H1 (cell line): ENCODE results near the gene TBX15. TPM values are rescaled to one million over a fixed set of nuclear protein-coding genes. Genes with fewer than 3 reads are reported as not detected.

Source experiments
- CHD1 ChIP-seq: IDR thresholded peaks from 2 replicates; pipeline ENCODE4 v1.6.1; 2012; ENCODE audit warnings: low read depth, low read length, improper control_type of control experiment
- JUN ChIP-seq: IDR thresholded peaks from 2 replicates; pipeline ENCODE4 v1.6.1; 2011; ENCODE audit warnings: low read depth, mild to moderate bottlenecking, improper control_type of control experiment, low read length
- JUND ChIP-seq: IDR thresholded peaks from 2 replicates; pipeline ENCODE4 v1.6.1; 2011; ENCODE audit warnings: mild to moderate bottlenecking, improper control_type of control experiment, low read length
- KDM1A ChIP-seq: fragments of 200-600, 300-600 bp; sonication (generic); IDR thresholded peaks from 2 replicates; pipeline ENCODE4 v1.7.1; 2016; ENCODE audit warnings: mild to moderate bottlenecking, low read length, borderline replicate concordance
- RFX5 ChIP-seq: IDR thresholded peaks from 2 replicates; pipeline ENCODE4 v1.6.1; 2011; ENCODE audit warnings: low read depth, low read length, improper control_type of control experiment, borderline replicate concordance
- SIRT6 ChIP-seq: IDR thresholded peaks from one replicate; pipeline ENCODE4 v1.7.1; 2012; ENCODE audit warnings: low read length, inconsistent platforms
- polyA plus RNA-seq, 7 experiments: library from polyadenylated mRNA; depleted of rRNA in 3 of 7; stranded (reverse) in 5 of 7; unstranded in 2 of 7; fragments of >200 nt in 5 of 7; fragments of 200-250 nt in 2 of 7; gene quantifications; 1 replicate in 5 of 7; 2 replicates in 1 of 7; 4 replicates in 1 of 7; pipeline versions ENCODE4 v1.2.1 to v1.2.3, GENCODE V29; 2011 to 2013; ENCODE audit warnings: missing spikeins in 2 of 7, mixed read lengths in 2 of 7
- total RNA-seq: library from RNA; stranded (reverse); fragmentation: NEBNext Ultra II Directional; extraction: Animal tissue kit (Norgen Biotek cat#: 25700); gene quantifications from 2 replicates; pipeline ENCODE4 v1.2.1, GENCODE V29; 2021
- TF ChIP-seq, protein P1 (sequence below): IDR thresholded peaks from 2 replicates; pipeline ENCODE4 v1.6.1; 2012; ENCODE audit warnings: low read length, inconsistent platforms
- TF ChIP-seq, protein P2 (sequence below): fragments of 300-600 bp; sonication (generic); IDR thresholded peaks from 2 replicates; pipeline ENCODE4 v1.7.1; 2012; ENCODE audit warnings: low read length, moderate library complexity, mild to moderate bottlenecking, inconsistent platforms; ENCODE audit not compliant: insufficient replicate concordance

Gene TBX15
- total and polyA plus RNA-seq, 2 of the 8 experiments (the other 6 are each of a cell fraction or from before 2014, with no cell fraction given), result 0.14 to 0.24 TPM

DNA sequence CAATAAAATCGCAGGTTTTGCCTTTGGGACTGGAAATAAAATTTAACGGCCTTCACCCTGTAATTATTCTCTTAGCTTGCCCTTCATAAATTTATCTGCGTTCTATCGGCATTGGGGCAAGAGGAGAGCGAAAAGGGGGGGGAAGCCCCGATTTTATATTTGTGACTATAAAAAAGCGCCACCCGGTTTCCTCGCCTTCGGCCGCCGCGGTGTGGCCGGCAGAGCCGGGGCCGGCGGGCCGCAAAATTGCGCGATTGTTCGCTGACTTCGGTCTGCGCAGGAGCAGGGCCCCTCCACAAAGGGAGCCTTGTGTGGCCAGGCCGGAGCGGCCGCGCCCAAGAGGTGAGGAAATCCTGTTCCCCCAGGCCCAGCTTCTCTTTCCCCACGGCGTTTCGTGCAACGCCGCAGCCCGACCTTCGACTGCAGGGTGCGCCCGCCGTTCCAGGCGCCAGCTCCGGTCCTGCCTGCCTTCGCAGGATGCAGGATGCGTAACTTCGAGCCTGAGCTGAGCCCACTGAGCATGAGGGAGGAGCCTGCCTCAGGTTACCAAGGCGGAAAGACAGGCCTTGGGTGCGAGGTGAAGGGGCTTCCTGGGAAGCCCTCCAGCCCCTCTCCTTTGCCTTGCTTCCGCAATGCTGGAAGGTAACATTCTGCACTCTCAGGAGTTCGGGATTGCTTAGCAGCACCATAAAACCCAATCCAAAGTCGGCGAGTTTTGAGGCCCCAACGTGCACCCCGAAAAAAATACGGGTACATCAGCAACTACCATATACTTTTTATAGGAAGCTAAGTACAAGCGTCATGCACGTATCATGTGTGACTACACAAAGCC, 4.9 kb upstream of the TBX15 start (continued):
- TF ChIP-seq KDM1A (no peak), SIRT6 (no peak), JUND (no peak), CHD1 (no peak), JUN (no peak), RFX5 (no peak)
- TF ChIP-seq, protein P1, sequence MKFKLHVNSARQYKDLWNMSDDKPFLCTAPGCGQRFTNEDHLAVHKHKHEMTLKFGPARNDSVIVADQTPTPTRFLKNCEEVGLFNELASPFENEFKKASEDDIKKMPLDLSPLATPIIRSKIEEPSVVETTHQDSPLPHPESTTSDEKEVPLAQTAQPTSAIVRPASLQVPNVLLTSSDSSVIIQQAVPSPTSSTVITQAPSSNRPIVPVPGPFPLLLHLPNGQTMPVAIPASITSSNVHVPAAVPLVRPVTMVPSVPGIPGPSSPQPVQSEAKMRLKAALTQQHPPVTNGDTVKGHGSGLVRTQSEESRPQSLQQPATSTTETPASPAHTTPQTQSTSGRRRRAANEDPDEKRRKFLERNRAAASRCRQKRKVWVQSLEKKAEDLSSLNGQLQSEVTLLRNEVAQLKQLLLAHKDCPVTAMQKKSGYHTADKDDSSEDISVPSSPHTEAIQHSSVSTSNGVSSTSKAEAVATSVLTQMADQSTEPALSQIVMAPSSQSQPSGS, result no peak
- TF ChIP-seq, protein P2, sequence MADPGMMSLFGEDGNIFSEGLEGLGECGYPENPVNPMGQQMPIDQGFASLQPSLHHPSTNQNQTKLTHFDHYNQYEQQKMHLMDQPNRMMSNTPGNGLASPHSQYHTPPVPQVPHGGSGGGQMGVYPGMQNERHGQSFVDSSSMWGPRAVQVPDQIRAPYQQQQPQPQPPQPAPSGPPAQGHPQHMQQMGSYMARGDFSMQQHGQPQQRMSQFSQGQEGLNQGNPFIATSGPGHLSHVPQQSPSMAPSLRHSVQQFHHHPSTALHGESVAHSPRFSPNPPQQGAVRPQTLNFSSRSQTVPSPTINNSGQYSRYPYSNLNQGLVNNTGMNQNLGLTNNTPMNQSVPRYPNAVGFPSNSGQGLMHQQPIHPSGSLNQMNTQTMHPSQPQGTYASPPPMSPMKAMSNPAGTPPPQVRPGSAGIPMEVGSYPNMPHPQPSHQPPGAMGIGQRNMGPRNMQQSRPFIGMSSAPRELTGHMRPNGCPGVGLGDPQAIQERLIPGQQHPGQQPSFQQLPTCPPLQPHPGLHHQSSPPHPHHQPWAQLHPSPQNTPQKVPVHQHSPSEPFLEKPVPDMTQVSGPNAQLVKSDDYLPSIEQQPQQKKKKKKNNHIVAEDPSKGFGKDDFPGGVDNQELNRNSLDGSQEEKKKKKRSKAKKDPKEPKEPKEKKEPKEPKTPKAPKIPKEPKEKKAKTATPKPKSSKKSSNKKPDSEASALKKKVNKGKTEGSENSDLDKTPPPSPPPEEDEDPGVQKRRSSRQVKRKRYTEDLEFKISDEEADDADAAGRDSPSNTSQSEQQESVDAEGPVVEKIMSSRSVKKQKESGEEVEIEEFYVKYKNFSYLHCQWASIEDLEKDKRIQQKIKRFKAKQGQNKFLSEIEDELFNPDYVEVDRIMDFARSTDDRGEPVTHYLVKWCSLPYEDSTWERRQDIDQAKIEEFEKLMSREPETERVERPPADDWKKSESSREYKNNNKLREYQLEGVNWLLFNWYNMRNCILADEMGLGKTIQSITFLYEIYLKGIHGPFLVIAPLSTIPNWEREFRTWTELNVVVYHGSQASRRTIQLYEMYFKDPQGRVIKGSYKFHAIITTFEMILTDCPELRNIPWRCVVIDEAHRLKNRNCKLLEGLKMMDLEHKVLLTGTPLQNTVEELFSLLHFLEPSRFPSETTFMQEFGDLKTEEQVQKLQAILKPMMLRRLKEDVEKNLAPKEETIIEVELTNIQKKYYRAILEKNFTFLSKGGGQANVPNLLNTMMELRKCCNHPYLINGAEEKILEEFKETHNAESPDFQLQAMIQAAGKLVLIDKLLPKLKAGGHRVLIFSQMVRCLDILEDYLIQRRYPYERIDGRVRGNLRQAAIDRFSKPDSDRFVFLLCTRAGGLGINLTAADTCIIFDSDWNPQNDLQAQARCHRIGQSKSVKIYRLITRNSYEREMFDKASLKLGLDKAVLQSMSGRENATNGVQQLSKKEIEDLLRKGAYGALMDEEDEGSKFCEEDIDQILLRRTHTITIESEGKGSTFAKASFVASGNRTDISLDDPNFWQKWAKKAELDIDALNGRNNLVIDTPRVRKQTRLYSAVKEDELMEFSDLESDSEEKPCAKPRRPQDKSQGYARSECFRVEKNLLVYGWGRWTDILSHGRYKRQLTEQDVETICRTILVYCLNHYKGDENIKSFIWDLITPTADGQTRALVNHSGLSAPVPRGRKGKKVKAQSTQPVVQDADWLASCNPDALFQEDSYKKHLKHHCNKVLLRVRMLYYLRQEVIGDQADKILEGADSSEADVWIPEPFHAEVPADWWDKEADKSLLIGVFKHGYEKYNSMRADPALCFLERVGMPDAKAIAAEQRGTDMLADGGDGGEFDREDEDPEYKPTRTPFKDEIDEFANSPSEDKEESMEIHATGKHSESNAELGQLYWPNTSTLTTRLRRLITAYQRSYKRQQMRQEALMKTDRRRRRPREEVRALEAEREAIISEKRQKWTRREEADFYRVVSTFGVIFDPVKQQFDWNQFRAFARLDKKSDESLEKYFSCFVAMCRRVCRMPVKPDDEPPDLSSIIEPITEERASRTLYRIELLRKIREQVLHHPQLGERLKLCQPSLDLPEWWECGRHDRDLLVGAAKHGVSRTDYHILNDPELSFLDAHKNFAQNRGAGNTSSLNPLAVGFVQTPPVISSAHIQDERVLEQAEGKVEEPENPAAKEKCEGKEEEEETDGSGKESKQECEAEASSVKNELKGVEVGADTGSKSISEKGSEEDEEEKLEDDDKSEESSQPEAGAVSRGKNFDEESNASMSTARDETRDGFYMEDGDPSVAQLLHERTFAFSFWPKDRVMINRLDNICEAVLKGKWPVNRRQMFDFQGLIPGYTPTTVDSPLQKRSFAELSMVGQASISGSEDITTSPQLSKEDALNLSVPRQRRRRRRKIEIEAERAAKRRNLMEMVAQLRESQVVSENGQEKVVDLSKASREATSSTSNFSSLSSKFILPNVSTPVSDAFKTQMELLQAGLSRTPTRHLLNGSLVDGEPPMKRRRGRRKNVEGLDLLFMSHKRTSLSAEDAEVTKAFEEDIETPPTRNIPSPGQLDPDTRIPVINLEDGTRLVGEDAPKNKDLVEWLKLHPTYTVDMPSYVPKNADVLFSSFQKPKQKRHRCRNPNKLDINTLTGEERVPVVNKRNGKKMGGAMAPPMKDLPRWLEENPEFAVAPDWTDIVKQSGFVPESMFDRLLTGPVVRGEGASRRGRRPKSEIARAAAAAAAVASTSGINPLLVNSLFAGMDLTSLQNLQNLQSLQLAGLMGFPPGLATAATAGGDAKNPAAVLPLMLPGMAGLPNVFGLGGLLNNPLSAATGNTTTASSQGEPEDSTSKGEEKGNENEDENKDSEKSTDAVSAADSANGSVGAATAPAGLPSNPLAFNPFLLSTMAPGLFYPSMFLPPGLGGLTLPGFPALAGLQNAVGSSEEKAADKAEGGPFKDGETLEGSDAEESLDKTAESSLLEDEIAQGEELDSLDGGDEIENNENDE, result no peak
